ENCODE measurements around the gene UBASH3A. TPM values are rescaled to one million over a fixed set of nuclear protein-coding genes. Genes with fewer than 3 reads are reported as not detected.

The UBASH3A gene
- total and polyA plus RNA-seq, 12 donors, result 0.09 to 1.2 (median 0.44) TPM; not detected in 2

- TF ChIP-seq CTCF (IDR thresholded peaks at IDR 0.05) (no peak), POLR2A (IDR thresholded peaks at IDR 0.05) (no peak)
- H3K4me1 ChIP-seq (replicated peaks in 1 of 2), result no peaks in the 10 kb centered on the region
- H3K27me3 ChIP-seq, result no peaks in the 10 kb centered on the region
- WGBS, 4 donors, result 95 to 97% (median 96%) methylated on average over 1 of the region's 1 CpG
- no peak overlapping the region for H3K27ac ChIP-seq
- H3K36me3 ChIP-seq (replicated peaks in 1 of 2), result no peaks in the 10 kb centered on the region
- no peaks in the 10 kb centered on the region for H3K9me3 ChIP-seq (replicated peaks in 1 of 3)
- no peak overlapping the region for H3K4me3 ChIP-seq
- intact Hi-C loops (cut with DNase I), result loop anchor here in 1 of 2 donors (10.0 kb wide), 1 partner anchor 154 kb away; no protein-coding TSS in a partner anchor
- DNase-seq, result no peak
Measured at GRCh38 chr21:42459082-42459460, 55.4 kb downstream of the UBASH3A start.

GRCh38 chr21:42459546-42460215 lies 56.0 kb downstream of the UBASH3A start:
- intact Hi-C loops (cut with DNase I), result loop anchor here in 1 of 2 donors (10.0 kb wide), 1 partner anchor 155 kb away; no protein-coding TSS in a partner anchor
- TF ChIP-seq POLR2A (IDR thresholded peaks at IDR 0.05) (no peak), CTCF (IDR thresholded peaks at IDR 0.05) (no peak)
- H3K4me3 ChIP-seq, result no peak overlapping the region
- H3K27me3 ChIP-seq, result no peaks in the 10 kb centered on the region
- H3K36me3 ChIP-seq (replicated peaks in 1 of 2), result no peaks in the 10 kb centered on the region
- H3K4me1 ChIP-seq (replicated peaks in 1 of 2), result no peaks in the 10 kb centered on the region
- H3K9me3 ChIP-seq (replicated peaks in 1 of 3), result no peaks in the 10 kb centered on the region
- DNase-seq, result peak in 2 of 7 donors; percentile 7 to 30
- 80 to 89% (median 82%) methylated on average over 10 to 11 of the region's 11 CpGs for WGBS, 4 donors
- H3K27ac ChIP-seq, result no peak overlapping the region

GRCh38 chr21:42460391-42461184 lies 56.9 kb downstream of the UBASH3A start:
- no peak overlapping the region for H3K27ac ChIP-seq
- no peak overlapping the region for H3K4me3 ChIP-seq
- H3K27me3 ChIP-seq, result no peaks in the 10 kb centered on the region
- WGBS, 4 donors, result 68 to 73% (median 70%) methylated on average over 10 to 14 of the region's 14 CpGs
- no peaks in the 10 kb centered on the region for H3K4me1 ChIP-seq (replicated peaks in 1 of 2)
- TF ChIP-seq POLR2A (IDR thresholded peaks at IDR 0.05) (no peak), CTCF (IDR thresholded peaks at IDR 0.05) (no peak)
- no peaks in the 10 kb centered on the region for H3K36me3 ChIP-seq (replicated peaks in 1 of 2)
- H3K9me3 ChIP-seq (replicated peaks in 1 of 3), result no peaks in the 10 kb centered on the region
- intact Hi-C loops (cut with DNase I), result no loop called here
- DNase-seq, result peak in 2 of 7 donors; percentile 5 to 67

- intact Hi-C loops (cut with DNase I), result no loop called here
- H3K4me3 ChIP-seq, result no peak overlapping the region
- no peaks in the 10 kb centered on the region for H3K9me3 ChIP-seq (replicated peaks in 1 of 3)
- DNase-seq, result peak in 1 of 7 donors; percentile 6
- H3K36me3 ChIP-seq (replicated peaks in 1 of 2), result no peaks in the 10 kb centered on the region
- no peak for TF ChIP-seq CTCF (IDR thresholded peaks at IDR 0.05)
- no peak for TF ChIP-seq POLR2A (IDR thresholded peaks at IDR 0.05)
- 63 to 82% (median 79%) methylated on average over 5 of the region's 5 CpGs for WGBS, 4 donors
- H3K4me1 ChIP-seq (replicated peaks in 1 of 2), result no peaks in the 10 kb centered on the region
- no peaks in the 10 kb centered on the region for H3K27me3 ChIP-seq
- H3K27ac ChIP-seq, result no peak overlapping the region
Measured at GRCh38 chr21:42461185-42461520, 57.5 kb downstream of the UBASH3A start.
